Measurements from ENCODE around the gene FBLN2. TPM values are rescaled to one million over a fixed set of nuclear protein-coding genes. Genes with fewer than 3 reads are reported as not detected.
A peak's percentile ranks its signal among the peaks of the same experiment; 100 is the strongest.

FBLN2 gene
- total and polyA plus RNA-seq, 2 of the 13 experiments (the other 11 are each of a cell fraction or from before 2014, with no cell fraction given): not detected

DNA sequence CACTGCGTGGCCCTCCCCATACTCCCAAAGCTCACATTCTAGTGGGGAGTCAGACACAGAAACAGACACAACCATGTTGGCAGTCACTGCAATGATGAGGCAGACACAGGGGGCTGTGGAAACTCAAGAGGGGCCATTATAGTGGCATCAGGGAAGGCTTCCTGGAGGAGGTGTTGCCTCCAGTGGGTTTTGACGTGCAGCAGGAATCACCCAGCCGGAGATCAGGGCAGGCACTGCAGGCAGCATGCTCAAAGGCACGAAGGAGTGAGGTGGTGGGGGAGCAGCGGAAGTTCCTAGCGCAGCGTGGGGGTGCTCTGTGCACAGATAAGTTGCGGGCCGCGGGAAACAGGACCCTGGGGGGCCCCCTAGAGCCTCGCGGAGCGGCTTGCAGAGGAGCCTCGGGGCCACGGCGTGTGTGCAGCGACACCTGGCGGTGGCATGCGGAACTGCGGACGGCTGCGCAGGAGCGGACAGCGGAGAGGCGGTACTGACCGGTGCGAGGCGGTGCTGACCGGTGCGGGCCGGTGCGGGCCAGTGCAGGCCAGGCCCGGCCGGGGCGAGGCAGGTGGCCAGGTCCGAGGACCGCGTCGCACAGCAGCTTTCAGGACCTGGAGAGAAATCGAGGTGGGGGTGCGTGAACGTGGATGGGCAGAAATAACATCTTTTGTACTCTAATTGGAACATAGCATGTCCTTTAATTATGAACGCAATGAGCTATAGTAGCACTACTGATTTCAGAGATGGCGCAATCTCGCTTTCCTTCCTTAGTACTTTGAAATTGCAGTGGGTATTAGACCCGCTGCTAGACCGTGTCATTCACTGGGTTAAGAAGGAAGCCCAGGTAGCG is 101.5 kb downstream of the FBLN2 start (continued):
- TF ChIP-seq JDP2 (CRISPR knock-in tag; IDR thresholded peaks at IDR 0.05; ENCODE audit: borderline replicate concordance) (no peak), HOXD1 (CRISPR knock-in tag; IDR thresholded peaks at IDR 0.05) (no peak), STAG1 (CRISPR knock-in tag; IDR thresholded peaks at IDR 0.05) (peak; percentile 94), HDAC2 (CRISPR knock-in tag; IDR thresholded peaks at IDR 0.05) (0 out of 2 replicates have a peak, but pooled peaks have one; percentile 25), ZNF121 (CRISPR knock-in tag; IDR thresholded peaks at IDR 0.05) (peak; percentile 74; the same call in 1 of the 2 replicates), MAFF (IDR thresholded peaks at IDR 0.05; ENCODE audit: low read depth, low read length) (no peak), ZNF570 (CRISPR knock-in tag; IDR thresholded peaks at IDR 0.05; ENCODE audit: borderline replicate concordance) (no peak), NR2F6 (IDR thresholded peaks at IDR 0.05) (no peak), NR2F6 (CRISPR knock-in tag; IDR thresholded peaks at IDR 0.05) (no peak; the same call in 1 of the 2 replicates), SOX13 (IDR thresholded peaks at IDR 0.05) (0 out of 2 replicates have a peak, but pooled peaks have one; percentile 48), SOX13 (CRISPR knock-in tag; conservative IDR thresholded peaks at IDR 0.05 in 1 of 2, IDR thresholded peaks at IDR 0.05 in 1 of 2) (no peak), BRCA1 (CRISPR knock-in tag; IDR thresholded peaks at IDR 0.05) (no peak), ZNF205 (CRISPR knock-in tag; IDR thresholded peaks at IDR 0.05) (peak; percentile 30; the same call in 1 of the 2 replicates), ZNF282 (IDR thresholded peaks at IDR 0.05; ENCODE audit: partially characterized antibody) (no peak), WIZ (CRISPR knock-in tag; IDR thresholded peaks at IDR 0.05) (no peak)
- TF ChIP-seq, protein P1, sequence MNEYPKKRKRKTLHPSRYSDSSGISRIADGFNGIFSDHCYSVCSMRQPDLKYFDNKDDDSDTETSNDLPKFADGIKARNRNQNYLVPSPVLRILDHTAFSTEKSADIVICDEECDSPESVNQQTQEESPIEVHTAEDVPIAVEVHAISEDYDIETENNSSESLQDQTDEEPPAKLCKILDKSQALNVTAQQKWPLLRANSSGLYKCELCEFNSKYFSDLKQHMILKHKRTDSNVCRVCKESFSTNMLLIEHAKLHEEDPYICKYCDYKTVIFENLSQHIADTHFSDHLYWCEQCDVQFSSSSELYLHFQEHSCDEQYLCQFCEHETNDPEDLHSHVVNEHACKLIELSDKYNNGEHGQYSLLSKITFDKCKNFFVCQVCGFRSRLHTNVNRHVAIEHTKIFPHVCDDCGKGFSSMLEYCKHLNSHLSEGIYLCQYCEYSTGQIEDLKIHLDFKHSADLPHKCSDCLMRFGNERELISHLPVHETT (CRISPR knock-in tag; conservative IDR thresholded peaks at IDR 0.05): no peak
- TF ChIP-seq, protein P2, sequence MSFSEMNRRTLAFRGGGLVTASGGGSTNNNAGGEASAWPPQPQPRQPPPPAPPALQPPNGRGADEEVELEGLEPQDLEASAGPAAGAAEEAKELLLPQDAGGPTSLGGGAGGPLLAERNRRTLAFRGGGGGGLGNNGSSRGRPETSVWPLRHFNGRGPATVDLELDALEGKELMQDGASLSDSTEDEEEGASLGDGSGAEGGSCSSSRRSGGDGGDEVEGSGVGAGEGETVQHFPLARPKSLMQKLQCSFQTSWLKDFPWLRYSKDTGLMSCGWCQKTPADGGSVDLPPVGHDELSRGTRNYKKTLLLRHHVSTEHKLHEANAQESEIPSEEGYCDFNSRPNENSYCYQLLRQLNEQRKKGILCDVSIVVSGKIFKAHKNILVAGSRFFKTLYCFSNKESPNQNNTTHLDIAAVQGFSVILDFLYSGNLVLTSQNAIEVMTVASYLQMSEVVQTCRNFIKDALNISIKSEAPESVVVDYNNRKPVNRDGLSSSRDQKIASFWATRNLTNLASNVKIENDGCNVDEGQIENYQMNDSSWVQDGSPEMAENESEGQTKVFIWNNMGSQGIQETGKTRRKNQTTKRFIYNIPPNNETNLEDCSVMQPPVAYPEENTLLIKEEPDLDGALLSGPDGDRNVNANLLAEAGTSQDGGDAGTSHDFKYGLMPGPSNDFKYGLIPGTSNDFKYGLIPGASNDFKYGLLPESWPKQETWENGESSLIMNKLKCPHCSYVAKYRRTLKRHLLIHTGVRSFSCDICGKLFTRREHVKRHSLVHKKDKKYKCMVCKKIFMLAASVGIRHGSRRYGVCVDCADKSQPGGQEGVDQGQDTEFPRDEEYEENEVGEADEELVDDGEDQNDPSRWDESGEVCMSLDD (CRISPR knock-in tag; IDR thresholded peaks at IDR 0.05; ENCODE audit: borderline replicate concordance): peak; percentile 42; the same call in 1 of the 2 replicates
- TF ChIP-seq, protein P3, sequence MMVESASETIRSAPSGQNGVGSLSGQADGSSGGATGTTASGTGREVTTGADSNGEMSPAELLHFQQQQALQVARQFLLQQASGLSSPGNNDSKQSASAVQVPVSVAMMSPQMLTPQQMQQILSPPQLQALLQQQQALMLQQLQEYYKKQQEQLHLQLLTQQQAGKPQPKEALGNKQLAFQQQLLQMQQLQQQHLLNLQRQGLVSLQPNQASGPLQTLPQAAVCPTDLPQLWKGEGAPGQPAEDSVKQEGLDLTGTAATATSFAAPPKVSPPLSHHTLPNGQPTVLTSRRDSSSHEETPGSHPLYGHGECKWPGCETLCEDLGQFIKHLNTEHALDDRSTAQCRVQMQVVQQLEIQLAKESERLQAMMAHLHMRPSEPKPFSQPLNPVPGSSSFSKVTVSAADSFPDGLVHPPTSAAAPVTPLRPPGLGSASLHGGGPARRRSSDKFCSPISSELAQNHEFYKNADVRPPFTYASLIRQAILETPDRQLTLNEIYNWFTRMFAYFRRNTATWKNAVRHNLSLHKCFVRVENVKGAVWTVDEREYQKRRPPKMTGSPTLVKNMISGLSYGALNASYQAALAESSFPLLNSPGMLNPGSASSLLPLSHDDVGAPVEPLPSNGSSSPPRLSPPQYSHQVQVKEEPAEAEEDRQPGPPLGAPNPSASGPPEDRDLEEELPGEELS (CRISPR knock-in tag; IDR thresholded peaks at IDR 0.05): peak; percentile 36; the same call in 1 of the 2 replicates
- TF ChIP-seq, protein P4, sequence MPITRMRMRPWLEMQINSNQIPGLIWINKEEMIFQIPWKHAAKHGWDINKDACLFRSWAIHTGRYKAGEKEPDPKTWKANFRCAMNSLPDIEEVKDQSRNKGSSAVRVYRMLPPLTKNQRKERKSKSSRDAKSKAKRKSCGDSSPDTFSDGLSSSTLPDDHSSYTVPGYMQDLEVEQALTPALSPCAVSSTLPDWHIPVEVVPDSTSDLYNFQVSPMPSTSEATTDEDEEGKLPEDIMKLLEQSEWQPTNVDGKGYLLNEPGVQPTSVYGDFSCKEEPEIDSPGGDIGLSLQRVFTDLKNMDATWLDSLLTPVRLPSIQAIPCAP (CRISPR knock-in tag; IDR thresholded peaks at IDR 0.05; ENCODE audit: low read depth): no peak
- TF ChIP-seq, protein P5, sequence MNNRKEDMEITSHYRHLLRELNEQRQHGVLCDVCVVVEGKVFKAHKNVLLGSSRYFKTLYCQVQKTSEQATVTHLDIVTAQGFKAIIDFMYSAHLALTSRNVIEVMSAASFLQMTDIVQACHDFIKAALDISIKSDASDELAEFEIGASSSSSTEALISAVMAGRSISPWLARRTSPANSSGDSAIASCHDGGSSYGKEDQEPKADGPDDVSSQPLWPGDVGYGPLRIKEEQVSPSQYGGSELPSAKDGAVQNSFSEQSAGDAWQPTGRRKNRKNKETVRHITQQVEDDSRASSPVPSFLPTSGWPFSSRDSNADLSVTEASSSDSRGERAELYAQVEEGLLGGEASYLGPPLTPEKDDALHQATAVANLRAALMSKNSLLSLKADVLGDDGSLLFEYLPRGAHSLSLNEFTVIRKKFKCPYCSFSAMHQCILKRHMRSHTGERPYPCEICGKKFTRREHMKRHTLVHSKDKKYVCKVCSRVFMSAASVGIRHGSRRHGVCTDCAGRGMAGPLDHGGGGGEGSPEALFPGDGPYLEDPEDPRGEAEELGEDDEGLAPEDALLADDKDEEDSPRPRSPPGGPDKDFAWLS (CRISPR knock-in tag; IDR thresholded peaks at IDR 0.05; ENCODE audit: borderline replicate concordance): no peak

All from HepG2 (cell line).